HuH-7.5 (cell line): ENCODE data around the gene ASB6.

Experiments
- DNase-seq: peaks from one replicate; pipeline ENCODE4 v3.0.0; 2011; ENCODE audit warnings: low spot score

Gene ASB6

GRCh38 chr9:129624947-129625346 lies 17.0 kb downstream of the ASB6 start:
- DNase-seq = peak; percentile 69

GRCh38 chr9:129624168-129624759 lies 17.7 kb downstream of the ASB6 start:
- DNase-seq = peak; percentile 92

- DNase-seq = no peak
Measured at GRCh38 chr9:129623331-129623730, 18.6 kb downstream of the ASB6 start.

- no peak for DNase-seq
Measured at GRCh38 chr9:129620669-129621295, 21.2 kb downstream of the ASB6 start, which contains the start of gene C9orf50. C9orf50 (minus strand) TSS chr9:129621101; CDS start chr9:129620574, 527 bp downstream.

GRCh38 chr9:129619787-129620668 lies 21.9 kb downstream of the ASB6 start:
- DNase-seq = peak; percentile 66

- peak; percentile 87 for DNase-seq
Measured at GRCh38 chr9:129617167-129617566, 24.8 kb downstream of the ASB6 start.

GRCh38 chr9:129615407-129616285 lies 26.3 kb downstream of the ASB6 start:
- DNase-seq = no peak

GRCh38 chr9:129614932-129615331 lies 27.0 kb downstream of the ASB6 start:
- no peak for DNase-seq

- no peak for DNase-seq
Measured at GRCh38 chr9:129613520-129614175, 28.3 kb downstream of the ASB6 start.

- no peak for DNase-seq
Measured at GRCh38 chr9:129612815-129613519, 29.0 kb downstream of the ASB6 start.

GRCh38 chr9:129612123-129612522 lies 29.8 kb downstream of the ASB6 start:
- no peak for DNase-seq

GRCh38 chr9:129611307-129611800 lies 30.6 kb downstream of the ASB6 start:
- DNase-seq = no peak

GRCh38 chr9:129610473-129611306 lies 31.3 kb downstream of the ASB6 start:
- DNase-seq = peak; percentile 96

GRCh38 chr9:129610213-129610472 lies 31.8 kb downstream of the ASB6 start:
- no peak for DNase-seq

- DNase-seq = peak; percentile 72
Measured at GRCh38 chr9:129609486-129610212, 32.3 kb downstream of the ASB6 start.

- DNase-seq = no peak
Measured at GRCh38 chr9:129608561-129609481, 33.1 kb downstream of the ASB6 start.

GRCh38 chr9:129607027-129607387 lies 34.9 kb downstream of the ASB6 start:
- DNase-seq = no peak
